Erythroblast (primary cell): ENCODE data around the gene CFAP161.

ENCODE experiments used
- GATA1 ChIP-seq: IDR thresholded peaks from 2 replicates; pipeline ENCODE4 v1.6.1; 2011; ENCODE audit warnings: low read depth, mild to moderate bottlenecking, control low read depth, low read length, moderate library complexity
- POLR2A ChIP-seq: IDR thresholded peaks from 2 replicates; pipeline ENCODE4 v1.6.1; 2011; ENCODE audit warnings: mild to moderate bottlenecking, low read length

- TF ChIP-seq POLR2A (no peak), GATA1 (no peak)
Observed at GRCh38 chr15:81098349-81098748, 35.7 kb upstream of the CFAP161 start.
